ENCODE measurements around the gene UBA52.

- TF ChIP-seq POLR2A (IDR thresholded peaks at IDR 0.05; ENCODE audit: low read depth, low read length): no peak
- no peak for TF ChIP-seq POLR2AphosphoS5 (IDR thresholded peaks at IDR 0.05; ENCODE audit: low read depth, low read length)
- TF ChIP-seq SPI1 (IDR thresholded peaks at IDR 0.05; ENCODE audit: low read depth, low read length): no peak
- TF ChIP-seq TAF1 (IDR thresholded peaks at IDR 0.05; ENCODE audit: low read depth, low read length): no peak
- no peak for TF ChIP-seq PAX5 (IDR thresholded peaks at IDR 0.05; ENCODE audit: insufficient read depth, low read length, severe bottlenecking)
These were observed 22.6 kb downstream of the UBA52 start for GRCh38 chr19:18594096-18594823.
